ENCODE data around the gene MTA1. TPM values are rescaled to one million over a fixed set of nuclear protein-coding genes. Genes with fewer than 3 reads are reported as not detected.
A peak's percentile ranks its signal among the peaks of the same experiment; 100 is the strongest.

The MTA1 gene
- polyA plus RNA-seq, 2 of the 4 experiments (the other 2 are of a cell fraction) = 46.8 to 86.7 TPM

- peak in 1 of 2 experiments; percentile 14; a peak in 1 of 6 replicates for ATAC-seq
- H3K9me3 ChIP-seq = no peaks in the 10 kb centered on the region
- WGBS (ENCODE audit: missing lambda C conversion rate) = 96% methylated on average over 19 of the region's 22 CpGs
- ChIA-PET CTCF (interaction anchor here (0.7 to 6.8 kb wide), 6 partner anchors 9 to 63 kb away, joined by 3 to 34 read pairs (median 5); partner anchors contain the start of gene CRIP1), POLR2A (no interaction called here)
- no peak overlapping the region for H3K4me2 ChIP-seq
- no peak overlapping the region for H3K27ac ChIP-seq
- TF ChIP-seq RFX5 (IDR thresholded peaks at IDR 0.05) = no peak
- TF ChIP-seq EP300 (IDR thresholded peaks at IDR 0.05) = no peak
- TF ChIP-seq HOXB13 (CRISPR knock-in tag; IDR thresholded peaks at IDR 0.05; ENCODE audit: low read depth) = no peak
- no peak for TF ChIP-seq MAX (IDR thresholded peaks at IDR 0.05)
- TF ChIP-seq NPAS2 (CRISPR knock-in tag; IDR thresholded peaks at IDR 0.05; ENCODE audit: borderline replicate concordance) = no peak
- TF ChIP-seq RARB (CRISPR knock-in tag; IDR thresholded peaks at IDR 0.05) = no peak
- no peak for TF ChIP-seq PBX3 (IDR thresholded peaks at IDR 0.05)
- no peak for TF ChIP-seq ZNF302 (CRISPR knock-in tag; IDR thresholded peaks at IDR 0.05)
- no peak for TF ChIP-seq KDM5A (IDR thresholded peaks at IDR 0.05)
- no peak for TF ChIP-seq PHF8 (IDR thresholded peaks at IDR 0.05; ENCODE audit: borderline replicate concordance, low read depth)
- TF ChIP-seq CEBPB (IDR thresholded peaks at IDR 0.05) = no peak
- H3K4me1 ChIP-seq = no peaks in the 10 kb centered on the region
- no peak for DNase-seq (ENCODE audit: low read depth in 1 of 2, low spot score in 1 of 2)
- no peak for FAIRE-seq
- H3K4me3 ChIP-seq = no peak overlapping the region
Measured at GRCh38 chr14:105455766-105456660, 36.4 kb downstream of the MTA1 start.

- Histone ChIP-seq H3K4me2 (no peak overlapping the region), H3K4me1 (no peaks in the 10 kb centered on the region), H3K4me3 (no peak overlapping the region), H3K27ac (no peak overlapping the region), H3K9me3 (no peaks in the 10 kb centered on the region)
- ATAC-seq (peak in 1 of 2 experiments; percentile 15; a peak in 3 of 6 replicates), DNase-seq (ENCODE audit: low read depth in 1 of 2, low spot score in 1 of 2) (peak in 1 of 2 experiments; percentile 35), FAIRE-seq (no peak)
- WGBS (ENCODE audit: missing lambda C conversion rate) = 90% methylated on average over 21 of the region's 22 CpGs
- POLR2A ChIA-PET = no interaction called here
- CTCF ChIA-PET = interaction anchor here (0.7 to 6.8 kb wide), 12 partner anchors 8 to 105 kb away, joined by 3 to 34 read pairs (median 4); partner anchors contain the start of gene CRIP1
- TF ChIP-seq CBX2 (IDR thresholded peaks at IDR 0.05; ENCODE audit: borderline replicate concordance, low read depth) (no peak), USF2 (IDR thresholded peaks at IDR 0.05) (no peak), ELK1 (IDR thresholded peaks at IDR 0.05; ENCODE audit: low read depth, low read length) (no peak), CBX8 (IDR thresholded peaks at IDR 0.05) (no peak), JUNB (IDR thresholded peaks at IDR 0.05) (no peak), RAD21 (conservative IDR thresholded peaks at IDR 0.05 in 1 of 2, IDR thresholded peaks at IDR 0.05 in 1 of 2) (no peak), RARB (CRISPR knock-in tag; IDR thresholded peaks at IDR 0.05) (no peak), EHMT2 (IDR thresholded peaks at IDR 0.05; ENCODE audit: low read depth) (no peak), MAFK (IDR thresholded peaks at IDR 0.05; ENCODE audit: partially characterized antibody) (no peak), HMGXB4 (CRISPR knock-in tag; IDR thresholded peaks at IDR 0.05; ENCODE audit: borderline replicate concordance) (no peak), RFX5 (IDR thresholded peaks at IDR 0.05) (no peak), HOXB5 (CRISPR knock-in tag; IDR thresholded peaks at IDR 0.05) (no peak), SMC3 (IDR thresholded peaks at IDR 0.05) (no peak), HOXB13 (CRISPR knock-in tag; IDR thresholded peaks at IDR 0.05; ENCODE audit: low read depth) (no peak), RNF2 (IDR thresholded peaks at IDR 0.05; ENCODE audit: borderline replicate concordance, low read depth) (no peak)
Measured at GRCh38 chr14:105456736-105457617, 37.4 kb downstream of the MTA1 start.
